Panc1 (cell line): ENCODE measurements around the gene LRRN3. TPM values are rescaled to one million over a fixed set of nuclear protein-coding genes. Genes with fewer than 3 reads are reported as not detected.

Source experiments
- ATAC-seq: fragments of 200-7000 bp; cut with Tn5 transposase; 2 replicates; pipeline ENCODE4 v1.9.1; 2020; ENCODE audit warnings: mild to moderate bottlenecking, moderate library complexity
- BruUV-seq: library from RNA; stranded (reverse); fragments of 400-500 nt; replicated peaks from 2 replicates; lab custom pipeline; 2021; lab: Mats Ljungman, UMichigan
- CTCF ChIA-PET: fragments of 300-600 bp; sonication (Branson Sonifier 250); formaldehyde crosslinking; loops from one replicate; lab custom pipeline; 2022; ENCODE audit warnings: antibody characterized with exemption; lab: Charles Lee
- POLR2A ChIA-PET: fragments of 300-600 bp; sonication (Branson Sonifier 250); formaldehyde crosslinking; loops from one replicate; lab custom pipeline; 2022; ENCODE audit warnings: antibody characterized with exemption; lab: Charles Lee
- DNase-seq: peaks from one replicate; pipeline ENCODE4 v3.0.0-alpha.2; 2010; ENCODE audit warnings: low read depth, low spot score
- H3K27ac ChIP-seq: 2 replicates; pipeline ENCODE4 v1.5.1; 2011; ENCODE audit warnings: mild to moderate bottlenecking, low read length, inconsistent platforms
- H3K27me3 ChIP-seq: fragments of 200-500 bp; sonication (Bioruptor generic); 2 replicates; pipeline ENCODE4 v1.6.0; 2014; ENCODE audit warnings: low read length, inconsistent platforms; ENCODE audit not compliant: control insufficient read depth, insufficient read depth
- H3K36me3 ChIP-seq: fragments of 200-500 bp; sonication (Bioruptor generic); 2 replicates; pipeline ENCODE4 v1.5.1; 2014; ENCODE audit warnings: inconsistent platforms, mild to moderate bottlenecking, low read length, moderate library complexity; ENCODE audit not compliant: control insufficient read depth, insufficient read depth
- H3K4me1 ChIP-seq: 2 replicates; pipeline ENCODE4 v1.5.1; 2011; ENCODE audit warnings: inconsistent platforms, mild to moderate bottlenecking, low read length, moderate library complexity; ENCODE audit not compliant: control insufficient read depth, insufficient read depth
- H3K4me3 ChIP-seq, 2 experiments: 2 replicates each; pipeline ENCODE4 v1.5.1; 2011 to 2012; ENCODE audit warnings: low read depth in 2 of 2, low read length in 2 of 2, mild to moderate bottlenecking in 2 of 2, inconsistent platforms in 1 of 2, moderate library complexity in 1 of 2
- H3K9me3 ChIP-seq: fragments of 200-500 bp; sonication (Bioruptor generic); 2 replicates; pipeline ENCODE4 v1.5.1; 2014; ENCODE audit warnings: low read depth, mild to moderate bottlenecking, inconsistent platforms, low read length, moderate library complexity; ENCODE audit not compliant: control insufficient read depth, insufficient read depth
- CTCF ChIP-seq: fragments of 450-650 bp; IDR thresholded peaks from 2 replicates; pipeline ENCODE4 v1.5.1; 2017; ENCODE audit warnings: mild to moderate bottlenecking
- POLR2AphosphoS5 ChIP-seq: IDR thresholded peaks from 2 replicates; pipeline ENCODE4 v1.6.1; 2012; ENCODE audit warnings: mild to moderate bottlenecking, low read depth, low read length, moderate library complexity
- SIN3A ChIP-seq: IDR thresholded peaks from 2 replicates; pipeline ENCODE4 v1.6.1; 2012; ENCODE audit warnings: low read depth, mild to moderate bottlenecking, low read length, moderate library complexity, borderline replicate concordance; ENCODE audit not compliant: insufficient read depth
- TCF7L2 ChIP-seq: IDR thresholded peaks from 2 replicates; pipeline ENCODE4 v1.6.1; 2011; ENCODE audit warnings: mild to moderate bottlenecking, low read depth, low read length, inconsistent platforms
- in situ Hi-C: cut with HindIII; loops from 2 replicates; pipeline ENCODE4 v1.10.0; 2016; ENCODE audit warnings: low sequenced_read_pairs, low pct_unique_long_range_greater_than_20kb
- intact Hi-C: fragments of 100-400 bp; cut with micrococcal nuclease; formaldehyde crosslinking; loops from one replicate; pipeline ENCODE4 v1.10.0; 2022; ENCODE audit not compliant: unreplicated experiment
- total RNA-seq: library from RNA; stranded (reverse); gene quantifications from one replicate; pipeline ENCODE4 v1.2.1, GENCODE V29; 2021; ENCODE audit not compliant: unreplicated experiment
- TF ChIP-seq, protein P1 (sequence below), 2 experiments: IDR thresholded peaks; 2 replicates each; pipeline ENCODE4 v1.6.1; 2011 to 2012; ENCODE audit warnings: low read depth in 2 of 2, control low read depth in 1 of 2, low read length in 1 of 2, mild to moderate bottlenecking in 1 of 2, moderate library complexity in 1 of 2; ENCODE audit not compliant: insufficient read depth in 1 of 2

Gene LRRN3
- total RNA-seq, 1 experiment from 2014 or later = 0.15 TPM

GRCh38 chr7:111042842-111043241 is 48.1 kb upstream of the LRRN3 start:
- ATAC-seq = no peak
- TF ChIP-seq, protein P1, sequence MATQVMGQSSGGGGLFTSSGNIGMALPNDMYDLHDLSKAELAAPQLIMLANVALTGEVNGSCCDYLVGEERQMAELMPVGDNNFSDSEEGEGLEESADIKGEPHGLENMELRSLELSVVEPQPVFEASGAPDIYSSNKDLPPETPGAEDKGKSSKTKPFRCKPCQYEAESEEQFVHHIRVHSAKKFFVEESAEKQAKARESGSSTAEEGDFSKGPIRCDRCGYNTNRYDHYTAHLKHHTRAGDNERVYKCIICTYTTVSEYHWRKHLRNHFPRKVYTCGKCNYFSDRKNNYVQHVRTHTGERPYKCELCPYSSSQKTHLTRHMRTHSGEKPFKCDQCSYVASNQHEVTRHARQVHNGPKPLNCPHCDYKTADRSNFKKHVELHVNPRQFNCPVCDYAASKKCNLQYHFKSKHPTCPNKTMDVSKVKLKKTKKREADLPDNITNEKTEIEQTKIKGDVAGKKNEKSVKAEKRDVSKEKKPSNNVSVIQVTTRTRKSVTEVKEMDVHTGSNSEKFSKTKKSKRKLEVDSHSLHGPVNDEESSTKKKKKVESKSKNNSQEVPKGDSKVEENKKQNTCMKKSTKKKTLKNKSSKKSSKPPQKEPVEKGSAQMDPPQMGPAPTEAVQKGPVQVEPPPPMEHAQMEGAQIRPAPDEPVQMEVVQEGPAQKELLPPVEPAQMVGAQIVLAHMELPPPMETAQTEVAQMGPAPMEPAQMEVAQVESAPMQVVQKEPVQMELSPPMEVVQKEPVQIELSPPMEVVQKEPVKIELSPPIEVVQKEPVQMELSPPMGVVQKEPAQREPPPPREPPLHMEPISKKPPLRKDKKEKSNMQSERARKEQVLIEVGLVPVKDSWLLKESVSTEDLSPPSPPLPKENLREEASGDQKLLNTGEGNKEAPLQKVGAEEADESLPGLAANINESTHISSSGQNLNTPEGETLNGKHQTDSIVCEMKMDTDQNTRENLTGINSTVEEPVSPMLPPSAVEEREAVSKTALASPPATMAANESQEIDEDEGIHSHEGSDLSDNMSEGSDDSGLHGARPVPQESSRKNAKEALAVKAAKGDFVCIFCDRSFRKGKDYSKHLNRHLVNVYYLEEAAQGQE (IDR thresholded peaks at IDR 0.05; ENCODE audit: insufficient read depth in 1 of 2, low read depth in 2 of 2, low read length in 1 of 2) = no peak
- TF ChIP-seq SIN3A (no peak), POLR2AphosphoS5 (no peak), TCF7L2 (no peak)
- BruUV-seq = no TSS peak
- H3K4me3 ChIP-seq = no peak overlapping the region
- no peak for DNase-seq
- no peaks in the 10 kb centered on the region for H3K9me3 ChIP-seq
- ChIA-PET CTCF (no interaction called here), POLR2A (no interaction called here)
- intact Hi-C loops (no loop called here), in situ Hi-C loops (no loop called here)
- no peaks in the 10 kb centered on the region for H3K36me3 ChIP-seq
- no peaks in the 10 kb centered on the region for H3K4me1 ChIP-seq
- H3K27me3 ChIP-seq = no peaks in the 10 kb centered on the region
- no peak overlapping the region for H3K27ac ChIP-seq

DNA sequence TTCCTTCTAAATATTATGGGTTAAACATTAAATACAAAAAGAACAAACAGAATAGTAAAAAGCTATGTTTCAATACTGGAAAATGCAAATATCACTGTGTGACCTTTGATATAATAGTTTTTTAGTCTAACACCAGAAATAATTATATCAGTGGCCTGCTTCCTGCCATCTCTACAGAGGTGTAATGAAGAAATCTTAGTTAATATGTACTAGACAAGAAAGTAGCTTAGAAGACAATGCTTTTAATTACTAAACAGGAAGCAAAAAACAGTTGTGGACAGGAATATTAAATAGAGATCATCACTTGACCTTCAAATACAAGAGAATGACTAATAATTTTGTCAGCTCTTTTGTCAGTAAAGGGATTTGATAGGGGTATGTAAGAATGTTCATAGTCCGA is 47.4 kb upstream of the LRRN3 start:
- Histone ChIP-seq H3K4me3 (no peak overlapping the region), H3K36me3 (no peaks in the 10 kb centered on the region), H3K9me3 (no peaks in the 10 kb centered on the region), H3K4me1 (no peaks in the 10 kb centered on the region), H3K27ac (no peak overlapping the region), H3K27me3 (no peaks in the 10 kb centered on the region)
- ChIA-PET CTCF (no interaction called here), POLR2A (no interaction called here)
- DNase-seq = no peak
- TF ChIP-seq SIN3A = no peak
- TF ChIP-seq, protein P1 (IDR thresholded peaks at IDR 0.05; ENCODE audit: insufficient read depth in 1 of 2, low read depth in 2 of 2, low read length in 1 of 2) = no peak
- no peak for TF ChIP-seq TCF7L2
- TF ChIP-seq CTCF = no peak
- TF ChIP-seq POLR2AphosphoS5 = no peak
- in situ Hi-C loops (no loop called here), intact Hi-C loops (no loop called here)
- ATAC-seq = no peak
- BruUV-seq = no TSS peak
